HG02981 (cell line): ENCODE results near the gene EVX1.

Source experiments
- ATAC-seq: cut with Tn5 transposase; IDR thresholded peaks from one replicate; pipeline ENCODE4 v1.9.1; 2021; ENCODE audit warnings: mild to moderate bottlenecking, moderate library complexity; ENCODE audit not compliant: unreplicated experiment

Gene EVX1

DNA sequence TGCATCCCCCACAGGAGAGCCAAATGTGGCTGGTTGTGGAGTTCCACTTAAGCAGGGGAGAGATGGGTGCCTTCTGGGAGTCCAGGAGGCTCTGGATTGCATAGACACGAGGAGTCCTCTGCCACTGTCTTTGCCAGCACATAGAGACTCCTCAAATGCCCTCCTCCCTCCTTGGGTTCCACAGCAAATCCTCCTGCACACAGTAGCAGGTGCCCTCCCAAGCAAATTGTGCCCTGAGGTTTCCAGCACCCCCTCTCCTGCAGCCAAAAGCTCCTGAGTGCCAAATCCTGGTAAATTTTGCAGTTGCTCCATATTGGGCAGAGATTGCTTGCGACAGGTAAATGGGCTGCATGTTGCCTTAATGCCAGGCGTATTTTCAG lies 5.8 kb downstream of the EVX1 start:
- no peak for ATAC-seq

DNA sequence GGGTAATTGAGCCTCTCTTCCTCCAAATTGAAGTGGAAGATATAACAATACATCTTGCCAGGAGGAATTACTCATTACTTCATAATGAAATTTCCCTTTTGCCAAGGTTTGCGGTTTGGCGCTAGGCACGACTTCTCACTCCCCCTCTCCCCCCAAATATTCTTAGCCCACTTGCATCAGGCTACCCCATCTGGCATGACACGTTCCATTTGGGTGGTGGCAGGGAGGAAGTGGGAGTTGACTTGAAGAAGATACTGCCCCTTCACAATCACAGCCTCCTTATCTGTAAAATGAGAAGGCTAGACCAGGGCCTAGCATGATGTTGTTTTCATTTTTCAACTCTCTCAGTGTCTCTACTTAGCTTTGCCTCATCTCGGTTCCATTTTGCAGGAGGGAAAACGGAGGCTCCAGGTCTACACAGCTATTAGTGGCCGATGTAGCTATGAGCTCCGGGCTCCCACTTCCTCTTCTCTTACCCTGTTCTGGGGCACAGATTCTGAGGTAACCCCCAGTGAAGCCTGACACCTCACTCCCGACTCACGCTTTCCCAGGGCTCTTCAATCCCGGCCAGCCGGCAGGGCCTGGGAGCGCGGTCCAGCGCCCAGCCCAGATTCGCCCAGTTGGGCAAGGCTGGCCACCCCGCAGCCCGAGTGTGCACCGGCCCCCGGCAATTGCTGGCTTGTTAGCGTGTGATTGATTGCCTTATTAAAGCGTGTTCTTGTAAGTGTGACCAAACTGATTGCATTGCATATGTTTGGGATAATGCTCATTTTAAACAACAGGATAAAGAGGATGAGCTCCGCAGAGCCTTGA lies 6.5 kb downstream of the EVX1 start:
- no peak for ATAC-seq

DNA sequence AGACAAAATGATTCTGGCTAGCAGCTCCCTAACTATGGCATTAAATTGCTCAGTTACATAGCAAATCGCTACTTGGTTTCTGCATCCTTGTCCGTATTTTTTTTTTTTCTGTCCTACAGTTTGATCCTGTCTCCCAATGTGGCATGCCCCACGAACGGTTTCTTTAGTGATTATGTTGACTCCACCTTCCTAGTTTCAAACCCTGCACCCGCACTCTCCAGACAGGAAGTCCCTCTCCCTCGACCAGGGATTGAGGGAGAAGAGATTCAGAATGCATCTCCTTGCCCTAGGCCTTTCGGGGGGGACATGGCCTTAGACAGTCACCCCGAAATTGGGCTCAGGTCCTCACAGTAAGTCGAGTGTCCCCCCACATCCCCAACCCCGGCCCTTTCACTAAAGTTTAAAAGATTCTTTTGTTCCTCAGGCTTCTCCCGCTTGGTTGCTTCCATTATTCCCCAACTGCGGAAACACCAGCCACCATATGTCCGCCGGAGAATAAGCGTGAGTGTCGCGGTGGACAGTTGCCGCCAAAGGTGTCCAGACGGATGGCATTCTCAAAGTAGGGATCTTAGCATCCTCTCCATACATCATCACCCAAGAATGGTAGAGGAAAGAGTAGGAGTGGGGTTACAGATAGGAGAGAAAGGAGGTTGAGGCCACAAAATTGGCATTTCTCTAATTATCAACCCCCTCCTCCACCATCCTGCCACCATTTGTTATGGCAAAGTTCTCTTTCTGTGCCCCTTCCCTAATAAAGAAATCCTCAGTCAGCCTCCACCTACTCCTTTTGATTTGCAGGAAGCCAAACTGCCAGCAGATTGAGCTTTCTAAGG lies 7.3 kb downstream of the EVX1 start:
- ATAC-seq = no peak

DNA sequence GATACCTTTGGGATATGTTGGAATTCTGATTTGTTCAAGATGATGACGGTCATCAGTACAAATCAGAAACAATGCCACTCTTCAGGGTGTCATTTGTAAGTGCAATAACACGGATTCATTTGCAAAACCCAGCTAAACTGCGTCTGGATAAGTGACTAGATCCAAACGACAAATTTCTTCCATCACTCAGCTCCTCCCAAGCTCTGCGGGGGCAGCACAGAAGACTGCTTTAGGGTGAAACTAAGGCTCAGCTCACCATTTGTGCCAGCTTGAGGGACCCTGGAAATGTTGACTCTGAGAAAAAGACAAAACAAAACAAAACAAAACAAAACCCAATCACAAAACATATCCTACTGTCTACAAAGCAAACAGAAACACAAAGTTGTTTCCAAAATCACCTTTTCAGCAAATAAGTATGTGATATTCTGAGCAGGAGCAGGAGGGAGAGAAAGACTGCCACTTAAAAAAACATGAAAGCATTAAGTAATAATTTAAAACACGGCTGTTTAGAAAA lies 8.0 kb downstream of the EVX1 start:
- ATAC-seq = no peak

DNA sequence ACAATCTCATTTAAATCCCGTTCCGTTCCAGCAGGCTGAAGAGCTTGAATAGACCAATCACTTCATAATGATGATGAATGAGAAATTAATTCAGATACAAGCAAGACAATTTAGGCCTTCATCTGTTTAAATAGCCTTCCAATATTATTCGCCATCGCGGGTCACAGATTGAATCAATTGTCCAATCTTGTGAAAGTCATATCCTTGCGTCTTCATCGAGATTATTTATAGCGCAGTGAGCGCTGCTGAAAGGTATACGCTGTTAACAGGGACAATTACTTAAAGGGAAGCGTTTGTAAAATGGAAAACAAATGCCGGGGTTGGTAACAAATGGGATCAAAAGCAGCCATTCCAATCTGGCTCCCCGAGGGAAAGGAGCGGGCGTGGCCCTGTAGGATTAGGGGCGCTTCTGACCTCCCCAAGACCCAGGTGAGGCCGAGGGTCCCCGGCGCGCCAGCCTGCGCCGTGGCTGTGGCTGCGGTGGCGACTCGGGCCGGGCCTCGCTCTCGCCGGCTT lies 8.6 kb downstream of the EVX1 start:
- ATAC-seq = no peak

DNA sequence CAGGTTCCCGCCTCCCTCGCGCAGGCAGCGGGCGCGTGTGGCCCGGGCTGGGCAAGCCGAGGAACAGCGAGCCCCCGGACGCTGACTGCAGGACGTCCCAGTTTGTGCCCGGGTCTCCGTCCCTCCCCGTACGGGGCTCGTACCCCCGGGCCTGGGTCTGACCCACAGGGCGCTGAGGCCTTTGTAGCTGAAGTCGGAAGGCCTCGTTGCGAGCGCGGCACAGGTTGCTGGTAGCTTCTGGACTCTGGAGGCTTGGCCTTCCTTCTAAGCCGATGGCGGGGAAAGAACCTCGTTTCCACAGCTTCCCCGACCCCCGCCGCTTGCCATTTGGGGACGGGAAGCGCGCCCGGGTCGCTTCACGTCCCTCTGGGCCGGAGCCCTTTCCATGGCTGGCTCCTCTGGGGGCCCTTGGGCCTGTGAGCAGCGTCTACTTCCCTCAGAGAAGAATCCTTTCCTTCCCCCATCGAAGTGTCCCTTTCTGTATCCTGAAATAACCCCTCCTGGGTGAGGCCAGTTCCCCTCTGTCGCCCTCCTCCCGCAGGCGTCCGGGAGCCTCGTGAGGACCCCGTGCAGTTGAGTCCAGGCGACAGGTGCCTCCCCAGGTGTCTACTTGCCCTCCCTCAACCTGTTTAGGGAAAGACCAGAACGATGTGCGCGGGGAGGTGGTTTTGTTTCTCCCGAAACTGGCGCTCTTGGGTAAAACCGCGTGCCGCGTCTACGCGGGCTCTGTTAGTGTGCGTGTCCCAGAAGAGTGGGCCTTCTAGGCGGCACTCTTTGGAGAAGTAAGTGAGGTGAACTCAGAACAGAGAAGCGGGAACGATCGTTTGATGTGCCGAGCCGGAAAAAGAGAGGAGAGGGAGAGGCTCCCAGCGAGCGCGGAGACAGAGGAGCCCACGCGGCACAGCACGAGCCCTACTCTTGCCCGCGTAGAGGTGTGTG lies 9.3 kb downstream of the EVX1 start:
- ATAC-seq = no peak

DNA sequence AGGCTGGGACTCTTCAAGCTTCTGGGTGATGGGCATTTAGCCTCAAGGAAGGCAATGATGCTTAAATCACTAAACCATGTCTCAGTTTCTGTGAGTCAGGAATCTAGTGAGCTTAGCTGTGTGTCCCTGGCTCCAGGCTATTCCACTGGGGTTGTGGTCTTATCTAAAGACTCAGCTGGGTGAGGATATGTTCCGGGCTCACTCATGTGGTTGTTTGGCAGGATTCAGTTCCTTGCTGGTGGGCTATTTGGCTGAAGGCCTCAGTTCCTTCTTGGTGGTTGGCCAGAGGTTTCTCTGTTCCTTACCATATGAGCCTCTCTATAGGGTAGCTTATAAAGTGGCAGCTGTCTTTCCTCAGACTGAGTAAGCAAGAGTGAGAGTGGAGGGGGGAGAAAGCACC lies 12.0 kb downstream of the EVX1 start:
- no peak for ATAC-seq

DNA sequence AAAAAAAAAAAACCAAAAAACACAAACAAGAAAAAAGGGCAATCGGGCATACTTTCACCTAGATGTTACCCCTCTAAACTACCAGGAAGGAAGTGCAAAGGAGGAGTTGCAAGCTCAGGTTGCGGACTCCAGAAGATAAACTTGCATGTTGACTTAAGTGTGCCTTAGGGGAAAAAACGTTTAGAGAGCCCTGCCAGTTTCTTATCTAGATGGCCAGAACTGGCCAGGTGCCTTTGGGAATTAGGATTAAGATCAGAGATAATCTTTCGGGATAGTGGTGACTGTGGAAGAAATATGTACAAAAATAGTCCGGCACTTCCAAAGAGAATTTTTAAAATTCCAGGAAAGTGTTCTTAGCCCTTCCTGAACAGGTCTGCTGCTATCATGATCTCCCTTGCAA lies 17.6 kb downstream of the EVX1 start:
- no peak for ATAC-seq

DNA sequence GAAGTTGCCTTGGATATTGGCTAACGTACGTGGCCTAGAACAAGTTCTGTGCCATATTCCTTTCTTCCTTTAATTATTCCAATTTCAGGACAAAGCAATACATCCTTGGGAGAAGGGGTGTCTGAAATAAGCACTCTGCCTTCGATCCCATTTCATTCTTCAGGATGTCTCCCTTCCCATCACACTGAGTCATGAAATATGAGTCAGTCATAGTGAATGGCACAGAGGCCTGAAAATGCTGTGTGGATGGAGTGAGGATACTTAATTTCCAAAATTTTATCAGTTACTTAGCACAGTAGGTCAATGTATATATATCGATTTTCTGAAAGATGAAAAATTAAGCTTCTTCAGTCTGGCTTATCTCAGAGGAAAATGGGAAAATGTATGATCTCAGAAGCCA lies 19.5 kb downstream of the EVX1 start:
- ATAC-seq = no peak

DNA sequence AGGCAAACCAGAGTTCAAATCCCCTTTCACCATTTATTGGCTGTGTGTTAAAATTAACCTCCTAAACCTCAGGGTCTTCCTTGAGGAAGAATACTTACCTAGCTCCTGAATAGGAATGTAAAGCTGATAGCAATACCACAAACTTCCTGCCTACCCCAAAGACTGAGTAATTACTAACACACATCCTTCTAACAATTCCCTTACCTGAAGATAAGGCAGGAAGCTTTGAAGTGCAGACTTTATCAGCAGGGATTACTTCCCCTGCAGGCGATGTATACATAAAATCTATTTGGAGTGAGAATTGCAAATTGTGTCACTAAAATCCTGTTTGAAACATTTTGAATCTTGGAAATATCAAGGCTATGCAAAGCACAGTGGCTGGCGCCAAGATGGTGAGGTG lies 21.2 kb downstream of the EVX1 start:
- ATAC-seq = no peak

DNA sequence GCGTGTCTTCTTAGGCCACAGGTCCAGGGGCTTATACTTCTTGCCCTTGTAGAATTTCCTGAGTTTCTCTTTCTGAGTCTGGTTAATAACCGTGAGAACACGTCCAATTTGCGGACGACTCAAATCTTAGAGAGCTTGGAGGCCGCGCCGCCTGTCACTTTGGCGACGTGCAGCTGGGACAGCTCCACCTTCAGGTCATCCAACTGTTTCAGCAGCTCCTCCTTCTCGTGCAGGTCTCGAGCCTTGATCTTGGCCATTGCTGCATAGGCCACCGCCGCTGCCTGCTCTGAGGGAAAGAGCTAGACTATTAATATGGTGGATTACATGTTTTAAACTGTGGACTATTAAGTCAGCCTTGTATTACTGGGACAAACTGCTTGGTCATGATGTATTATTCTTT lies 26.9 kb downstream of the EVX1 start:
- ATAC-seq = no peak

DNA sequence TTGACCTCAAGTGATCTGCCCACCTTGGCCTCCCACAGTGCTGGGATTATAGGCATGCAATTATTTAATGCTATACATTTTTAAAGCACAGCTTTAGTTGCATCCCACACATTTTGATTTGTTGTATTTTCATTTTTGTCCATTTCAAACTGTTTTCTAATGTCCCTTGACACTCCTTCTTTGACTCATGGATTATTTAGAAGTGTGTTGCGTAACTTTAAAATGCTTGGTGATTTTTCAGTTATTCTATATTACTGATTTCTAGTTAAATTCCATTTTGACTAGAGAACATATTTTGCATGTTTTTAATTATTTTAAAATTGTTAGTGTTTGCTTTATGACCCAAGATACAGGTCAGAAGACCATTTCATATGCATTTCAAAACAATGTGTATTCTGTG lies 28.8 kb downstream of the EVX1 start:
- ATAC-seq = no peak

DNA sequence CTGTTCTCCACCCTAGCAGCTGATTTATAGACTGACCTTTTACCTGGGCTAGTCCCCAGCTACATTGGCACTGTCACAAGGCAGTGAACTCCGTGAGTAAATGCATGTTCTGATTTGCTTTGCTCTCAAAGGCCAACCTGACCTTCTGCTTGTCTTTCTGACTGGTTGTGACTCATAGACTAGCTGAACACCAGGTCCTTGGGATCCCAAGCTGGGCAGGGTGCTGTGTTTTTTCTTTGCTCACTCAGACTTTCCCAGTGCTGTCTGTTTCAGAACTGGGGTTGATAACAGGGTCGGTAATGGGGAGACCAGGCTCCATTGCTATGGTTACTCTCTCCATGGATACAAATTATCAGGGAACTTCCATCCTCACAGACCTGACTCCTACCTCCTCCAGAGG lies 35.0 kb downstream of the EVX1 start:
- ATAC-seq = no peak

DNA sequence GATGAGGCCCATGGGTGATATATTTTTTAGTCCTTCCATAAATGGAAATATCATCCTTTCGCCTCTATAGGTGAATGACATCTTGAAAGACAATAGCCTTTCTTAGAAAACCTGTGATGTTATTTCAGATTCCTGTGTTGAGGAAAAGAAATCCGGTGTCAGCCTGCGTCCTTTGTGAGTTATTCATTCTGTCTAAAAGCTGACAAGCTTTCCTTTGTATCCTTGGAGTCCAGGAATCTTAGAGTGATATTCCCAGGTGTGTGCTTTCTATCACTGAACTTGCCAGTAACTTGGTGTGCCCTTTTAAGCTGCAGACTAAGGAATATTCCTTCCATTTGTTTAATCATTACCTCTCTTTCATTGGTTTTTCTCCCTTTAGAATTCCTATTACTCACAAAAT lies 41.0 kb downstream of the EVX1 start:
- no peak for ATAC-seq

DNA sequence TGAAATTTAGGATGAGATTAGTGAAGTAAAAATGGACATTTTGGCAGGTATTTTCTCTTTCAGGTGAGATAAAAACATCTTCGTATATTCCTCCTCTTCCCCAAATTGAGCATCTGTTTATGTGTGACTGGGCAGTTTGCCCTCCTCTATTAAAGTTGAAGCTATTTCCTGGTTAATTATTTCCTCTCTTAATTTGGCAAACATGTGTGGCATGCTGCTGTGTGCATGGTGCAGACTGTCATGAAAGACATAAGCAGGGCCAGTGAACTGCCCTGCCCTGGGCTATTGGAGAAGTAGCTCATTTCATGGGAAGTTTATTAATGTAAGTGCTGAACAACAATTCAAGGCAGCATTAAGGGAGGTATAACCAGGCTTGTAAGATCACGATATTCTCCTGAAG lies 52.6 kb downstream of the EVX1 start:
- no peak for ATAC-seq

DNA sequence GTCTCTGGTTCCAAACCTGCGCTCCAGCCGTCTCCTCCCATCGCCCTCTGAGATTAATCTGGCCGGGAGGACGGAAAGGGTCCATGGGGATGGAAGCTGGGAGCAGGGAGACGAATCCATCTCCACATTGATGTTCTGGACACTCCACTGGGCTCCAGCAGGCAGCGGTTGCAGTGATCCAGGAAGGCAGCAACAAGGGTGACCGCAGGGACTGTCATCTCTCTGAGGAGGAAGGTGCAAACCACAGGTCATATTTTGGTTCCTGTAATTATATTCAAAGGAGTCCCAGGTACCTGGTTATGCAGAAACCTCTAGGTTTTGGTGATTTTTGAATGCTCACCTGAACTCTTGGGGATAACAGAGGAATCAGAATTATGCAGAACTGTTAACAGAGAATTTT lies 54.8 kb downstream of the EVX1 start:
- ATAC-seq = no peak
